KMS-11 (cell line): ENCODE measurements around the gene PLD1.

Source experiments
- H2AFZ ChIP-seq: fragments of 200-600 bp; sonication (generic); 2 replicates; pipeline ENCODE4 v1.6.1; 2016; ENCODE audit warnings: antibody characterized with exemption, mixed run types, low read depth
- H3K27ac ChIP-seq: fragments of 200-600 bp; sonication (generic); 2 replicates; pipeline ENCODE4 v1.6.1; 2016; ENCODE audit warnings: mild to moderate bottlenecking, mixed run types
- H3K27me3 ChIP-seq: fragments of 200-600 bp; sonication (generic); 2 replicates; pipeline ENCODE4 v1.6.1; 2017; ENCODE audit warnings: mild to moderate bottlenecking, low read depth, mixed run types, moderate library complexity; ENCODE audit not compliant: insufficient read depth
- H3K36me3 ChIP-seq: fragments of 200-600 bp; sonication (generic); 2 replicates; pipeline ENCODE4 v1.6.1; 2017; ENCODE audit warnings: mild to moderate bottlenecking, mixed run types; ENCODE audit not compliant: insufficient read depth
- H3K4me1 ChIP-seq: fragments of 200-600 bp; sonication (generic); 2 replicates; pipeline ENCODE4 v1.6.1; 2016; ENCODE audit warnings: mild to moderate bottlenecking, low read depth, mixed run types; ENCODE audit not compliant: poor library complexity, severe bottlenecking
- H3K4me2 ChIP-seq: fragments of 200-600 bp; sonication (generic); 2 replicates; pipeline ENCODE4 v1.7.0; 2016; ENCODE audit warnings: mild to moderate bottlenecking, mixed run types
- H3K4me3 ChIP-seq: fragments of 200-600 bp; sonication (generic); IDR thresholded peaks from 2 replicates; pipeline ENCODE4 v1.6.1; 2017; ENCODE audit warnings: low read depth, low read length, mixed read lengths; ENCODE audit not compliant: insufficient read depth
- H3K79me2 ChIP-seq: fragments of 200-600 bp; sonication (generic); 2 replicates; pipeline ENCODE4 v1.6.1; 2016; ENCODE audit warnings: low read depth, mixed run types; ENCODE audit not compliant: insufficient read depth
- H3K9ac ChIP-seq: fragments of 200-600 bp; sonication (generic); 2 replicates; pipeline ENCODE4 v1.6.1; 2016; ENCODE audit warnings: mild to moderate bottlenecking, mixed run types
- H4K20me1 ChIP-seq: fragments of 200-600 bp; sonication (generic); 2 replicates; pipeline ENCODE4 v1.6.1; 2016; ENCODE audit warnings: mild to moderate bottlenecking, mixed run types; ENCODE audit not compliant: insufficient read depth
- CTCF ChIP-seq: fragments of 200-600 bp; sonication (generic); conservative IDR thresholded peaks from 2 replicates; pipeline ENCODE4 v1.6.1; 2017; ENCODE audit warnings: low read depth, mild to moderate bottlenecking, antibody characterized with exemption, low read length, moderate library complexity, mixed read lengths

The PLD1 gene

GRCh38 chr3:171813278-171813896, 3.1 kb upstream of the PLD1 start:
- Histone ChIP-seq H3K27ac (no peak overlapping the region), H2AFZ (no peak overlapping the region), H3K27me3 (no peaks in the 10 kb centered on the region), H3K4me3 (no peak overlapping the region), H4K20me1 (no peaks in the 10 kb centered on the region), H3K36me3 (no peaks in the 10 kb centered on the region), H3K79me2 (no peaks in the 10 kb centered on the region), H3K4me1 (peaks cover 4% of the 10 kb centered on the region), H3K4me2 (no peak overlapping the region), H3K9ac (no peak overlapping the region)
- TF ChIP-seq CTCF: no peak

GRCh38 chr3:171812811-171813210, 2.5 kb upstream of the PLD1 start:
- H3K36me3 ChIP-seq: no peaks in the 10 kb centered on the region
- no peak overlapping the region for H3K4me2 ChIP-seq
- H3K4me3 ChIP-seq: no peak overlapping the region
- no peak overlapping the region for H3K27ac ChIP-seq
- no peak for TF ChIP-seq CTCF
- H3K79me2 ChIP-seq: no peaks in the 10 kb centered on the region
- H3K27me3 ChIP-seq: no peaks in the 10 kb centered on the region
- no peak overlapping the region for H3K9ac ChIP-seq
- H2AFZ ChIP-seq: no peak overlapping the region
- no peaks in the 10 kb centered on the region for H4K20me1 ChIP-seq
- peaks cover 4% of the 10 kb centered on the region for H3K4me1 ChIP-seq

GRCh38 chr3:171811913-171812335, 1.6 kb upstream of the PLD1 start:
- Histone ChIP-seq H3K4me1 (peaks cover 4% of the 10 kb centered on the region), H3K4me3 (no peak overlapping the region), H3K27me3 (no peaks in the 10 kb centered on the region), H3K36me3 (no peaks in the 10 kb centered on the region), H2AFZ (no peak overlapping the region), H3K9ac (no peak overlapping the region), H3K27ac (no peak overlapping the region), H3K4me2 (no peak overlapping the region), H3K79me2 (no peaks in the 10 kb centered on the region), H4K20me1 (no peaks in the 10 kb centered on the region)
- no peak for TF ChIP-seq CTCF

- no peak overlapping the region for H3K4me3 ChIP-seq
- no peak overlapping the region for H3K4me2 ChIP-seq
- peaks cover 4% of the 10 kb centered on the region for H3K4me1 ChIP-seq
- H3K27me3 ChIP-seq: no peaks in the 10 kb centered on the region
- no peak overlapping the region for H3K27ac ChIP-seq
- no peaks in the 10 kb centered on the region for H3K36me3 ChIP-seq
- no peak overlapping the region for H2AFZ ChIP-seq
- no peaks in the 10 kb centered on the region for H3K79me2 ChIP-seq
- no peak overlapping the region for H3K9ac ChIP-seq
- no peak for TF ChIP-seq CTCF
- no peaks in the 10 kb centered on the region for H4K20me1 ChIP-seq
Measured at GRCh38 chr3:171811295-171811912, 1.1 kb upstream of the PLD1 start.
